ENCODE measurements around the gene C21orf58.
"Not testable (repeated sequence)": the region's sequence is repeated elsewhere in the genome, so short reads cannot be mapped to it uniquely, and the experiment has no call there.

Gene C21orf58

DNA sequence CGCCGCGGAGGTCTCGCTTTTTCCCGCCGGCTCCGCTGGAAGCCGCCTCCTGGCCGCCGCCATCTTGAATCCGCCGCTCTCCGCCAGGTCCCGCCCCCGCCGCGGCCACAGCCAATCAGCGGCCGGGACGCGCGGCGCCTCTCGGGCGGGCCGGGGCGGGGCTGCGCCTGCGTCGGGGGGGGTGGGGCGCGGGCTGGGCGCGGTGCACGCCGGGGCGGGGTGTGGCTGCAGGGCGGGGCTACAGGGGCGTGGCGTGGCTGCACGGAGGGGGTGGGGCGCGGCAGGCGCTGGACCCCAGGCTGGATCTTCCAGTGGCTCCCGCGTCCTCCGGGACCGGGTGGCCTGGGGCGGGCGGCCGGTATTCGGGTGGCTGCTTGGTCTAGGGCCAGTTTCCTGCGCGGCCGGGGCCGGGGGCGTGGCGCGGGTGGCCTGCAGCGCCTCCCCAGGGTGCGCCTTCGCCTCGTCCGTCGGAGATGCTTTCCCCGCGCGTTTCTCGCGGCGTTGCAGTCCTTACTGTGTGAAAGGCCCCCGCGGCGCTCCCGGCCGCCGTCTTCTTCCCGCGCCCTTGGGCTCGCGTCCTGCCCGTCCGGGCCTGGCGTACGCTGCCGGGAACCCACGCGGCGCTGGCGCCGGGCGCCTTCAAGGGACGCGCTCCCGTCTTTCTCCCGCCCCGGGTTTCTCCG is 861 bp upstream of the C21orf58 start:
- DNase-seq (ENCODE audit: low spot score), result peak; percentile 84

DNA sequence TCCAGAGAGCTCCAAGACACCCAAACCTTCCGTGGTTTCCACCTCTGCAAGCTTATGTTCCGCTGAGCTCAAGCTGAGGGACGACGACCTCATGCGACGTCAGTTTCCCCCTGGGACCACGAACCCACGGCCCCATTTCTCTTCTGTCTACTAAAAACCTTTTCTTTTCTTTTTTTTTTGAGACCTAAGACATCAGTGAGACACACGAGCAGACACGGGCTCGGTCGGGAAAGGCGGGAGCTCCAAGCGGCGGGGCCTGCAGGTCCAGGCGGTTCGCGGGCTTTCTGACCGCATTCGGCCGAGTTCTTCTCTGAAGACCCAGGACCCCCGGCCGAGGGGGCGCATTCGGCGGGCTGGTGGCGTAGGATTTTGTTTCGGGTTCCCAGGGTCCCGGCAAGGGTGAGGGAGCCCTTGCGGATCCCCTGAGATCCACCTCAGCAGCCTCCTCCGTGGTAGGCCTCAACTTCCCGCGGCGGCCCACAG is 402 bp downstream of the C21orf58 start:
- peak; percentile 35 for DNase-seq (ENCODE audit: low spot score)

DNA sequence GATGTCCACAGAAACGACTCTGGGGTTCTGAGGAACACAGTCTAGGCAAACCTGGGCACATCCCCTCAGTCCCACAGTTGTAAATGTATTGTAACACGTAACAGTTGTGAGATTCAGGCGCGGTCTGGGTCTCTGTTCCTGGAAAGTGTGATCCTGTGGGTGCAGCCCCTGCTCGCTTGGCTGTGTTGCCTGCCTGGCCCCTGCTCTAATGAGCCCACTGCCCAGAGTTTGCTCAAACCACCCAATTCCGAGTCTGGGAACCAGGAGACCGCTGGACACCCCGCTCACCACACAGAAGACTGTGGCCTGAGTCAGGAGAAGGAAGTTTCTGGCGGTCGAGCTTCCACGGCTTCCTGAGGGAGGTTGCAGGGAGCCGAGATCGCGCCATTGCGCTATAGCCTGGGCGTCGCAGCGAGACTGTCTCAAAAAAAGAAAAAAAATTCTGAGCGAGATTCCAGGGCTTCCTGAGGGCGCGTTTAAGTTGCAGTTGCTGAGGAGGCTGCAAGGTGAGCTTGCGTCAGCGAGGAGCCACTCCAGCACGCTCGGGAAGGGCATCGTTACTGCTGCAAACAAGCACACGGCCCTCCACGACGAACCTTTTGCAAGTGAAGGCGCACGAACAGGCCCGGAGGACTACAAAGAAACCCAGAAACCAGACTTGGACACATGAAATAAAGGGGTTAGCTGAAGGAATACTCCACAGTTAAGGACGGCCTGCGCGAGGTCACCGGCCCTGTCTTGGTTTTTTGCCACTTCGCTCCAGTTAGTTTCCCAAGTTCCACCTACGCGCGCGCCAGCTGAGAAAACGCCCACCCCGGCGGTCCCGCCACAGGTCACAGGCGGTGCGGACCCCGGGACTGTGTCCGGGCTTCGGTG is 1.1 kb downstream of the C21orf58 start:
- DNase-seq (ENCODE audit: low spot score), result no peak

DNA sequence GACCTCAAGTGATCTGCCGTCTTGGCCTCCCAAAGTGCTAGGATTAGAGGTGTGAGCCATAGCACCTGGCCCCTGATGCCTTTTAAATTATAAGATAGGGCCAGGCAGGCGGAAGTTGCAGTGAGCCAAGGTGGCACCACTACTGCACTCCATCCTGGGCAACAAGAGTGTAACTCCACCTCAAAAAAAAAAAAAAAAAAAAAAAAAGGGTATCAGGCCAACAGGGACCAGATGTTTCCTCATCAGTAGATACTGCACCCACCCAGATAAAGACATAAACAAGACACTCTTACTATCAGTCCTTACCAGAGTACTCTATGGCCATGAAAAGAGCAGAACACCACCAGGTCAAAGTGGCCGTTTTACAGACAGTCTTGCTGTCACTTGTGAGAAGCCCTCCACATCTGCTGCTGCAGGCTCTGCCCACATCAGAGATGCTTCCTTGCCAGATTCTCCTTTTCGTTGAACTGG is 3.3 kb downstream of the C21orf58 start:
- DNase-seq (ENCODE audit: low spot score), result peak; percentile 20

DNA sequence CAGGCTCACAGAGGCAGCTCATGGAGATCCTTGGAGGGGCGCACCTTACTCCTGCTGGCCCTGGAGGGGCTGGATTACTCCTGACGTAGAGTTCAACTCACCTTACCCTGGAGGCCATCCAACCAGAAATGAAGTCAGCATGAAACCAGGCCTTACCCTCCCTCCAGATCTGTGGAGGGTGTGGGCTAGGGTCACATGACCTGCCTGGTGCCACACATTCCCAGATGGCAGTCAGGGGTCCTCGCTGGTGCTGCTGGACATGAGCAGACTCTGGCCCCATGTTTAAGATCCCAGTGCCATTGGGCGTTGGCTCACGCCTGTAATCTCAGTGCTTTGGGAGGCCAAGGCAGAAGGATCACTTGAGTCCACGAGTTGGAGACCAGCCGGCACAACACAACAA is 4.5 kb downstream of the C21orf58 start:
- DNase-seq (ENCODE audit: low spot score), result no peak

DNA sequence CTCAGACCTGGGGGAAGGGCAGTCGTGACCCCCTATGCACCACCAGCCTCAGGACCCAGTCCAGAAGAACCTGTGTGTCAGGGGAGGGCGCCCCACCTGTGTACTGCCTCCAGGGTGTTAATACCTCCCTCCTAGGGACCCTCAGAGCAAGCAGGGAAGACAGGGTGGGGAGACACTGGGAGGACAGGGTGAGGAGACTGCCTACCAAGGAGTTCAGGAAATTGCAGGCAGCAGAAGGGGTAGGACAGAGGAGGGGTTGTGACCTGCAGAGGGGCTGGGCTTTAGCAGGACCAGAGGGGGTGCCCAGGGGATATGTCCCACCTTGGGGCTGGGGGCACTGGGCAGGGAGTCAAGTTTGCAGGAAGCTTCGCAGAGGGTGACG is 5.2 kb downstream of the C21orf58 start:
- DNase-seq (ENCODE audit: low spot score), result no peak

DNA sequence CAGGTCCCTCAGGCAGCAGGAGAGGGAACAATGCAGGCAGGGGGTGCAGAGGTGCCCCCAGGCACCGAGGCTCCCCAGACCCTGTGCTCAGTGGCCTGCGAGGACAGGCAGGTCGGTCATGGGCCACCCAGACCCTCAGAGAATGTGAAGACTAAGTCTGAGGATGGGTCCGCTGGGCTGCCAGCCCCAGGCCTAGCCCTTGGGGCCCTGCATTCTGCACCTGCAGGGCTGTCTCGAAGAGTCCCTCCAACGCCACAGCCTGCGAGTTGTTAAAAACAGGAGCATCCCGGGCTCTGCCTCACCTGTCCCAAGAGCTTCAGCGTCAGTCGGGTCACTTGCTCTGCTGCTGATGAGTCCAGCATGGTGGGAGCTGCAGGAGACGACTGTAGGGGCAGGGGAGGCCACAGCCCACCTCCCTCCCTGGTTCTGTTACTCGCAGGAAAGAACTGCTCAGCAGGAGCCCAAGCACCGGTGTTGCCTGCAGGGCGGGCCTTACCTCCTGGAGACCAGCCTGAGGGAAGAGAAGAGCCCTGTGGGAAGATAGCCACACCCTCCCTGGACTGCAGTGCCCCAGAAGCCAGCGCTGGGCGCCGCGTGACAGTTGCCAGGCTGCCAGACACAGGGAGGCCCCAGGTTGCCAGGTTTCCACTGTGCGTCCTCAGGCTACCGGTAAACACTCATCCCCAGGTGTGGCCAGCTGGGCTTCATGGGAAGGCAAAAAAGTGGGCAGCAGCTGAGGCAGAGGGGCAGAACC is 5.8 kb downstream of the C21orf58 start:
- DNase-seq (ENCODE audit: low spot score), result no peak

DNA sequence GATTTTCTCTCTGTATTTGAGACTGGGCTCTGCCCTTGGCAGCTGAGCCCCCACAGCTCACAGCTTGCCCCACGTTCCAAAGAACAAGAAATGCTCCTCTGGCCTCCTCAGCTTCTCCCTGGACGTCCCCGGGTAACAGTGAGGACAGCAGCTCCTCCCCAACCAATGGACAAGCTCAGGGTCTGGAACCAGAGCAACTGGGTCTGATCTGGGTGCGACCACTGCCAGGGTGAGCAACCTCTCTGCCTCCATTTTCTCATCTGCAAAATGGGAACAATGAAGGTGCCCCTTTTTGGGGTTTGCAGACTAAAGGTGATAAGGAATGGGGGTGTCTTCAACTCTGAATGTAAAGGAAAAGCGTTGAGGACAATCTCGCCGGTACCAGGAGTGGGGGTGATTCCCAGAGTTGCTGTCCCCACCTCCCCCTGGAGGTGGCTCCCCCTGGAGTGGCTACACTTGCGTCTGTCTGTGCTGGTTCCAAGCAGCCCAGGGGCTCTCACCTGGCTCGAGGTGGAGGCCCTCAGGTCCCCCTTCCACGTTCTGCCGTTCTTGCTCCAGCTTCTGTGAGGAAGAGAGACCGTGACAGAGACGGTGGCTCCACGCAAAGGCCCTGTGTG is 6.9 kb downstream of the C21orf58 start:
- no peak for DNase-seq (ENCODE audit: low spot score)

DNA sequence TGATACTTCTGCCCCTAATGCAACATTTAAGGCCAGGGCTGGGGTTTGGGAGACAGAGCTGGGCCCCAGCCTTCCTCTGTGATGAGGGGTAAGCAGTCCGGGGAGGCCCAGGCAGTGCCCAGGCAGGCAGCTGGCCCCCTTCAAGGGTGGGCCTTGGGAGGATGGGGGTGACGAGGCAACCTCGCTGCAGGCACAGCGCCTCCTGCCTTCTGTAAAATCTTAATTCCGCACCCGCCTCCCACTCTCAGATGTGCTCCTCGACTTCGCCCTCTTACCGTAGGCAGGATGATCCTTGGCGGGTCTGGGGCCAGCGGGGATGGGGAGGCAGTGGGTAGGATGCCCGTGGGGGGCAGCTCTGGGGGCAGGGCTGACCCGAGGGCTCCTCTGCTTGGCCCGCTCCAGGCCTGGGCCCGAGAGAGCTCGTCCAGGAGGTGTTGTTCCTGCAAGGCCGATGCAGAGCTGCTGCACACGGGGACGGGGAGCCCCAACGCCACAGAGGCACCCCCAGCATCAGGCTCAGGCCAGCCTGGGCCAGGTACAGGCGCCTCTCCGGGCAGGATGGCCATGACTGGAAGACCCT is 9.1 kb downstream of the C21orf58 start:
- DNase-seq (ENCODE audit: low spot score), result no peak

DNA sequence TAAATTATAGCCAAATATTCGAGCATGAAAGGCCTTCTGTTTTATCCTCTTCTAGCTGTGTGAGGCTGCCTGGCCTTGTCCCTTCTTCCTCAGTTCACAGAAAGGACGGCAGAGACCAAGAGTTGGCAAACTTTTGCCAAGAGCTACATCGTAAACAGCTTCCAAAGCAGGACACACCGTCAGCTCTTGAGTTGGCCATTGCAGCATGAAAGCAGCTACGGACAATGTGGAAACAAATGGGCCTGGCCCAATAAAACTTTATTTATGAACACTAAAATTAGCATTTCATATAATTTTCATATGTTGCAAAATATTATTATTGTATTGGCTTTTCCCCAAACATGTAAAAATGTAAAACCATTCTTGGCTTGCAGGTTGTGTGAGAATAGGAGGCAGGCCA is 10.7 kb downstream of the C21orf58 start:
- no peak for DNase-seq (ENCODE audit: low spot score)

DNA sequence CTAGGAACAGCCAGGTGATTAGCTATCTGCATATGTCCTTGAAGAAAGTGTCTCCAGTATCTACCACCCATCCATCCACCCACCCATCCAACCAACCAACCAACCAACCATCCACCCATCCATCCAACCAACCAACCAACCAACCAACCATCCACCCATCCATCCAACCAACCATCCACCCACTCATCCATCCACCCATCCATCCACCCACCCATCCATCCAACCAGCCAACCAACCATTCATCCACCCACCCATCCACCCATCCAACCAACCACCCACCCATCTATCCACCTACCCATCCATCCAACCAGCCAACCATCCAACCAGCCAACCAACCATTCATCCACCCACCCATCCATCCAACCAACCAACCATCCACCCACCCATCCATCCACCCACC is 12.1 kb downstream of the C21orf58 start:
- DNase-seq (ENCODE audit: low spot score), result no peak

DNA sequence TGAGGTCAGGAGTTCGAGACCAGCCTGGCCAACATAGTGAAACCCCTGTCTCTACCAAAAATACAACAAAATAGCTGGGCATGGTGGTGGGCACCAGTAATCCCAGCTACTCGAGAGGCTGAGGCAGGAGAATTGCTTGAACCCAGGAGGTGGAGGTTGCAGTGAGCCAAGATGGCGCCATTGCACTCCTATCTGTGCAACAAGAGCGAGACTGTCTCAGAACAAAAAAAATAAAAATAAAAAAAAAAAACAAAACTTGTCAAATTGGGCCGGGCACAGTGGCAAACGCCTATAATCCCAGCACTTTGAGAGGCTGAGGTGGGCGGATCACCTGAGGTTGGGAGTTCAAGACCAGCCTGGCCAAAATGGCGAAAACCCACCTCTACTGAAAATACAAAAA is 13.4 kb downstream of the C21orf58 start:
- not testable (repeated sequence) for DNase-seq (ENCODE audit: low spot score)

DNA sequence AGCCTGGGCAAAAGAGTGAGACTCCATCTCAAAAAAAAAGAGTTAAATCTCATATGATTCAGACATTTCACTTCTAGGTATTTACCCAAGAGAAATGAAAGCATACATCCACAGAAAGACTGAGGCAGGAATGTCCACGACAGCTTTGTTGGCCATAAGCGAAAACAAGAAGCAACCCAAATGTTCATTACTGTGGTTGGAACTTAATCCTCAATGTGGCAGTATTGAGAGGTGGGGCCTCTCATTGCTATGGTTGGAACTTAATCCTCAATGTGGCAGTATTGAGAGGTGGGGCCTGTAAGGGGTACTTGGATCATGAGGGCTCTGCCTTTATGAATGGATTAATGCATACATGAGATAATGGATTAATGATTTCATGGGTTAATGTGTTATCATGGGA is 15.2 kb downstream of the C21orf58 start:
- no peak for DNase-seq (ENCODE audit: low spot score)

DNA sequence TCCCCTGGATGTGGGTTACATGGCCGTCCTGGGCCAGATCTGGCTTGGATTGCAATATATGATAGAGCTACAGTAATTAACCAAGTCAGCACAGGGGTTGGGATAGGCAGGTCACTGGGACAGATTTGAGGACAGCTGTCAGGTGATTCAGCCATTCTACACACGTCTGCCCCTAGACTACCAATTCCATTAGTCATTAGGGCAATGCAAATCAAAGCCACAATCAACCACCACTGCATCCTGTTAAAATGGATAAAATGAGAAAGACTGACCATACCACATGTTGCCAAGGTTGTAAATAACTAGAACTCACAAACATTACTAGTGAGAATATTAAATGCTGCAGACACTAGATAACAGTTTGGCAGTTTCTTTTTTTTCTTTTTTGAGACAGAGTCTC is 16.0 kb downstream of the C21orf58 start:
- DNase-seq (ENCODE audit: low spot score), result no peak

DNA sequence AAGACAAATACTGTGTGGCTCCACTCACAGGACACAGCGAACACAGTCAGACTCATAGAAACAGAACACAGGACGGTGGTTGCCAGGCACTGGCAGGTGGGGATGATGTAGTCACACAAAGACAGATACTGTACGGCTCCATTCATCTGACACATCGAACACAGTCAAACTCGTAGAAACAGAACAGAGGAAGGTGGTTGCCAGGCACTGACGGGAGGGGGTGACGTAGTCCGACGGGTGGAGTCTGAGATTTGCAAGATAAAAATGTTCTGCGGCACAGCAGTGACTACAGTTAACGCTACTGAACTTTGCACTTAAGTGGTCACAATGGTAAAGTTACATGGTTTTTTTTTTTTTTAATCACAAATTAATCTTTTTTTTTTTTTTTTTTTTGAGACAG is 18.7 kb downstream of the C21orf58 start:
- no peak for DNase-seq (ENCODE audit: low spot score)

DNA sequence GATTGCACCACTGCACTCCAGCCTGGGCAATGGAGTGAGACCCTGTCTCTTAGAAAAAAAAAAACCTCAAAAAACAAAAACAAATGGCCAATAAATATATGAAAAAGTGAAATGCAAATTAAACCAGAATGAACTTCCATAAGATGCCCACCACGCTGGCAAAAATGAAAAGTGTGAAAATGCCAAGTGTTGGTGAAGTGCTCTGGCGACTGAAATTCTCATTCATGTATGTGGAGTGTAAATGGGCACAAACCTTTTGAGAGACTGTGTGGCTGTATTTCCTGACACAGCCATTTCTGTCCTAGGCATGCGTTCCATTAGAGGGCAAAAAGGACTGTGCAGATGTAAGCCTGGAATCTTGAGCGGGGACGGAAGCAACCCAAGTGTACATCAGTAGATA is 19.2 kb downstream of the C21orf58 start:
- no peak for DNase-seq (ENCODE audit: low spot score)

DNA sequence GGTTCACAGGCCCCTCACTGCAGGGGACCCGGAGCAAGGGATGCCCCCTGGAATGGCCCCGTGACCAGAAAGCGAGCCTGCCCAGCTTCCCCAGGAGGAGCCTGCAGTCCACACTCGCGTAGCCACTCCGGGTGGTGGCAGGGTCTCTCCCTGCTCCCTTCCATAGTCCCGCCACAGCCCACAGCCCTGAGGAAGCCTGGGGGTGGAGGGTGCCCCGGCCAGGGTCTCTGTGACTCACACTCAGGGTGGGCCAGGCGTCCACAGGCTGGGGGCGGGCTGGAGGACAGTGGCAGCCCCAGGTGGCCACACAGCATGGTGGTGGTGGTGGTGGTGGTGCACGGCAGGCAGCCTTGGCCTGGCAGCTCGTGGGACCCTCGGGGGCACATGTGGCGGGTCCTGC is 21.9 kb downstream of the C21orf58 start:
- DNase-seq (ENCODE audit: low spot score), result no peak

DNA sequence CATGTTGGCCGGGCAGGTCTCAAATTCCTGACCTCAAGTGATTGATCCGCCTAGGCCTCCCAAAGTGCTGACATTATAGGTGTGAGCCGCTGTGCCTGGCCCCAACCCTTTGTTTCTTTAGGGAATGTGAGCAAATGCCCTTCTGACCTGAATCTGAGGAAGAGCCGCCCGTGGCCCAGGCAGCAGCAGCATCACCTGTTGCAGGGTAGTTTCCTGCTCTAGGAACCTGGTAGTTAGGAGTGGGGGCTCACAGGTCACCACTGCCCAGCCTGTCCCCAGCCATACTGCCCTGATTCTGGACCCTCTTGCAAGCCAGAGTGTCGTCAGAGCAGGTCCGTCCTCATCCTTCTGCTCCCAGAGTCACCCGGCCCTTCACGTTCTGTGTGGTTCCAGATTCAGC is 24.5 kb downstream of the C21orf58 start:
- no peak for DNase-seq (ENCODE audit: low spot score)

DNA sequence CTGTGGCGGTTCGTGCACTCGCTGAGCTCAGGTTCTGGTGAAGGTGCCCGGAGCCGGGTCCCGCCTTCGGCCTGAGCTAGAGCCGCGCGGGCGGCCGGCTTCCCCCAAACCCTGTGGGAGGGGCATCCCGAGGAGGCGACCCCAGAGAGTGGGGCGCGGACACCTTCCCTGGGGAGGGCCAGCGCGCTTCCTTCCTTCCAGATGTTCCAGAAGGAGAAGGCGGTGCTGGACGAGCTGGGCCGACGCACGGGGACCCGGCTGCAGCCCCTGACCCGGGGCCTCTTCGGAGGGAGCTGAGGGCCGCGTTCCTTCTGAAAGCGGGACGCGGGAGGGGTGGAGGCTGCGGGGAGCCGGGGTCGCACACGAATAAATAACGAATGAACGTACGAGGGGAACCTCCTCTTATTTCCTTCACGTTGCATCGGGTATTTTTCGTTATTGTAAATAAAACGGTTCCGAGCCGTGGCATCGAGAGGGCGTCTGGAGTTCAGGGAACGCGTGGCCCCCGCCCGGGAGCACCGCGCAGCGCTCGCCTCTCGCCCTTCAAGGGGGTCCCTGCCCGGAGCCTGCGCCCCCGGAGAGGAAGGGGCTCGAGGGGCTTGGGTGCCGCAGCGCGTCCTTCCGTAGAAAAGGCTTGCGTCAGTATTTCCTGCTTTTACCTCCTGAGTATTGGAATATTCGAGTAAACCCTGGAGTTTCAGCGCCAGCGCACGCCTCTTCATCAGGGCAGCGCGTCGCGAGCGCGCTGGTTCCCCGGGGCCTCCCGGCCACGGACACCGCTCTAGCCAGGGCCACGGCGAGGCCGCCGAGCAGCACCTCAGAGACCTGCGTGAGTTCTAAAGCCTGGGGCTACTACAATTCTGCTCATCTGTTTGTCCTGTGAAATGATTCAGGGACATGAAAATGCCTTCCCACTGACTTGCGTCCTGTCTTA is 26.1 kb downstream of the C21orf58 start:
- no peak for DNase-seq (ENCODE audit: low spot score)

DNA sequence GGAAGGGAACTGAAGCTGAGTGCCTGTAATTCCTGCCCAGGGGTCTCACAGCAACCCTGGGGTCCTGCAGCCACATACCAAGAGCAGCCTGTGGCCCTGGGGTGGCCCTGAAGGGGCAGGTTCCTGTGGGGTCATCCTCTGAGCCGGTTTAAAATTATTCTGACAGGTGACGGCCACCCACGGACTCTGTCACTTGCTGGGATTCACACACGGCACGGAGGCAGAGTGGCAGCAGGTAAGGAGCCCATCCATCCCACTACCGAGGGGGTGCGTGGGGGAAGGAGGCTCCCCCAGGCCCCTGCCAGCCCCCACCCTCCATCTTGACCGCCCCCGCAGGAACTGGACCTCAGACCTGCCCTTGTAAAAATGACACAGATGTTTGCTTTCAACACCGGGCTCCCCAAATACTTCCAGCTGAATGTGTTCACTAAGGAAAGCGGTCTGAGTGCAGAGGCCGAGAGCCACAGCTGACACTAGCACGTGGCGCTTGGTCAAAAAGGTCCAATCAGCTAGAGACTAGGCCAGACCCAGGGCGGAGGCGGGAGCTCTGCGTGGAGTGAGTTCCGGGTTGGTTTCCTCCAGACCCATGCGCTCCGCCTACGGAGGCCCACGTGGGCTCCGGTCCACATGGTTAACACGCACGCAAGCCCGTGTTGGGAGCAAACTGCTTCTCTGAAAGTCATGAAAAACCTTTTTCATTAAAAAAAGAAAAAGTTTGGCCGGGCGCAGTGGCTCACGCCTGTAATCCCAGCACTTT is 27.5 kb downstream of the C21orf58 start:
- no peak for DNase-seq (ENCODE audit: low spot score)
